Right lung (tissue), 5 donors: ENCODE measurements around the gene INAFM2. TPM values are rescaled to one million over a fixed set of nuclear protein-coding genes. Genes with fewer than 3 reads are reported as not detected.
A peak's percentile ranks its signal among the peaks of the same experiment; 100 is the strongest.

Source experiments
- DNase-seq, 2 donors: peaks; one replicate each; pipeline ENCODE4 v3.0.0-alpha.2; 2013
- polyA plus RNA-seq, 5 donors: library from polyadenylated mRNA; unstranded; fragments of 120-200 nt; gene quantifications; one replicate each; pipeline versions ENCODE4 v1.2.1 to v1.2.3, GENCODE V29; 2013; ENCODE audit warnings: inconsistent platforms in 1 of 5, low replicate concordance in 1 of 5; ENCODE audit not compliant: insufficient read length in 5 of 5, insufficient read depth in 1 of 5

INAFM2 gene
- polyA plus RNA-seq, 5 donors: 20.8 to 26.1 (median 22.0) TPM

- no peak for DNase-seq
These were observed 35.2 kb downstream of the INAFM2 start for GRCh38 chr15:40358471-40359353.

- no peak for DNase-seq
These were observed 36.5 kb downstream of the INAFM2 start for GRCh38 chr15:40360015-40360414.

GRCh38 chr15:40361640-40362039, 38.1 kb downstream of the INAFM2 start:
- no peak for DNase-seq

GRCh38 chr15:40363611-40364010, 40.1 kb downstream of the INAFM2 start:
- DNase-seq: no peak

- no peak for DNase-seq
These were observed 40.8 kb downstream of the INAFM2 start for GRCh38 chr15:40364251-40364650.

DNA sequence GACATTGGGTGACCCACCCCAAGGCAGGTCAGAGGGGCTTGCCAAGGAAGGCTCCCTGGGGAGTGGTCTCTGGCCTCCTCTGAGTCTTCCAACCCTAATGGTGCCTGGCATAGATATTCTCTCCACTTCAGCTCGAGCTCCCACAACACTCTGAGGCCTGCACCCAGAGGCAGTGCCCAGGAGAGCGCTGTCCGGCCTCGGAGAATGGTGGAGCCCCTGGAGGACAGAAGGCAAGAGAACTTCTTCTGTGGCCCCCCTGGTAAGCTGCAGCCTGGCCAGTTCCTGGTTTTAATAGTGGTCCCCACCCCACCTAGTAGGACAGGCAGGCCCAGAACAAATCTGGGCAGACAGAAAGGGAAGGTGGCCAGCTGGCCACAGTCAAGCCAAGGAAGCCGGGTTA, 41.5 kb downstream of the INAFM2 start:
- DNase-seq: no peak

- no peak for DNase-seq
These were observed 42.3 kb downstream of the INAFM2 start for GRCh38 chr15:40365624-40366456.

- no peak for DNase-seq
These were observed 43.2 kb downstream of the INAFM2 start for GRCh38 chr15:40366457-40367370.

DNA sequence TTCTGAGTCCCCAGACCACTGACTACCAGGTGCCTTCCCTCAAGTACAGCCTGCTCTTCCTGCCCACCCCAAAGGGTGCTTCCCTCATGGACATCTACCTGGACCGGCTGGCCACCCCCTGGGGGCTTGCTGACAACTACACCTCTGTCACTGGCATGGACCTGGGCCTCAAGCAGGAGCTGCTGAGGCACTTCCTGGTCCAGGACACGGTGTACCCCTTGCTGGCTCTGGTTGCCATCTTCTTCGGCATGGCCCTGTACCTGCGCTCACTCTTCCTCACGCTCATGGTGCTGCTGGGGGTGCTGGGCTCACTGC, 43.8 kb downstream of the INAFM2 start:
- no peak for DNase-seq

DNA sequence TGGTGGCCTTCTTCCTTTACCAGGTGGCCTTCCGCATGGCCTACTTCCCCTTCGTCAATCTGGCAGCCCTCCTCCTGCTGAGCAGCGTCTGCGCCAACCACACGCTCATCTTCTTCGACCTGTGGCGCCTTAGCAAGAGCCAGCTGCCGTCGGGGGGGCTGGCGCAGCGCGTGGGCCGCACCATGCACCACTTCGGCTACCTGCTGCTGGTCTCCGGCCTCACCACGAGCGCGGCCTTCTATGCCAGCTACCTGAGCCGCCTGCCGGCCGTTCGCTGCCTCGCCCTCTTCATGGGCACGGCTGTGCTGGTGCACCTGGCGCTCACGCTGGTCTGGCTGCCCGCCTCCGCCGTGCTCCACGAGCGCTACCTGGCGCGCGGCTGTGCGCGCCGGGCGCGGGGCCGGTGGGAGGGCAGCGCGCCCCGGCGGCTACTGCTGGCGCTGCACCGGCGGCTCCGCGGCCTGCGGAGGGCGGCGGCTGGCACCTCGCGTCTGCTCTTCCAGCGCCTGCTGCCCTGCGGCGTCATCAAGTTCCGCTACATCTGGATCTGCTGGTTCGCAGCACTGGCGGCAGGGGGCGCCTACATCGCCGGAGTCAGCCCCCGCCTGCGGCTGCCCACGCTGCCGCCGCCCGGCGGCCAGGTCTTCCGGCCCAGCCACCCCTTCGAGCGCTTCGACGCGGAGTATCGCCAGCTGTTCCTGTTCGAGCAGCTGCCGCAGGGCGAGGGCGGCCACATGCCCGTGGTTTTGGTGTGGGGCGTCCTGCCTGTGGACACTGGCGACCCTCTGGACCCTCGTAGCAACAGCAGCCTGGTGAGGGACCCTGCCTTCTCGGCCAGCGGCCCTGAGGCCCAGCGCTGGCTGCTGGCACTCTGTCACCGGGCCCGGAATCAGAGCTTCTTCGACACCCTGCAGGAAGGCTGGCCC, 44.5 kb downstream of the INAFM2 start:
- peak; percentile 78 to 79 for DNase-seq

DNA sequence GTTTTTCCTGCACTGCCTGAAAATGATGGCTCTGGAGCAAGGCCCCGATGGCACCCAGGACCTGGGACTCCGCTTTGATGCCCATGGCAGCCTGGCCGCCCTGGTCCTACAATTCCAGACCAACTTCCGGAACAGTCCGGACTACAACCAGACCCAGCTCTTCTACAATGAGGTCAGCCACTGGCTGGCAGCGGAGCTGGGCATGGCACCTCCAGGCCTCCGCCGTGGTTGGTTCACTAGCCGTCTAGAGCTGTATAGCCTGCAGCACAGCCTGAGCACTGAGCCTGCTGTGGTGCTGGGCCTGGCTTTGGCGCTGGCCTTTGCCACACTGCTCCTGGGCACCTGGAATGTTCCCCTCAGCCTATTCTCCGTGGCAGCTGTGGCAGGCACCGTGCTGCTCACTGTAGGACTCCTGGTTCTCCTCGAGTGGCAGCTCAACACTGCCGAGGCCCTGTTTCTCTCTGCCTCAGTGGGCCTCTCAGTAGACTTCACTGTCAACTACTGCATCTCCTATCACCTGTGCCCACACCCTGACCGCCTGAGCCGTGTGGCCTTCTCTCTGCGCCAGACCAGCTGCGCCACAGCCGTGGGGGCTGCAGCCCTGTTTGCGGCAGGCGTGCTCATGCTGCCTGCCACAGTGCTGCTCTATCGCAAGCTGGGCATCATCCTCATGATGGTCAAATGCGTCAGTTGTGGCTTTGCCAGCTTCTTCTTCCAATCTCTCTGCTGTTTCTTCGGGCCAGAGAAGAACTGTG, 45.4 kb downstream of the INAFM2 start:
- DNase-seq: no peak

- no peak for DNase-seq
These were observed 46.0 kb downstream of the INAFM2 start for GRCh38 chr15:40369474-40369869.

- no peak for DNase-seq
These were observed 46.5 kb downstream of the INAFM2 start for GRCh38 chr15:40369971-40370370.

DNA sequence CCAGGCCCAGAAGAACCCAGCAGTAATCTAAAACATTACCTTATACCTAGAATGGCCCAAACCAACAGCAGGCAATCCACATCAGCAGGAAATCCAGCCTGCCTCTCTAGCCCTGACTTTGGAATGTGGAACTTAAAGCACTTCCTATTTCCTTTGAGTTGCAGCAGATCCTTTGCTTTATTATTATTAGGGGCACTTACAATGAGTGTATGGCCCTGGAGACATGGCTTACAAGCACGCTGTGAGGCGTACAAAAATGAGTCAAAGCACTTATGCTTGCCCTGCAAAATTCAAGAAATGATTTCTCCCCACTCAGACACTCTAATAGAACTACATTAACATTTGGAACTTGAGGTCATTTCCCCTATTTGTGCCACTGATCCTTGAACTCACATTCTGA, 49.5 kb downstream of the INAFM2 start:
- DNase-seq: no peak

Other genes starting within 250 kb of the INAFM2 start
- gene BMF, start 214.8 kb upstream of the INAFM2 start, polyA plus RNA-seq: 10 to 100 TPM; 43.9 to 55.6 (median 44.3) TPM
- gene BUB1B, start 162.6 kb upstream of the INAFM2 start, polyA plus RNA-seq: 10 to 100 TPM; 19.0 to 58.1 (median 38.9) TPM
- gene PAK6, start 84.6 kb upstream of the INAFM2 start, polyA plus RNA-seq: 1 to 10 TPM; 4.8 to 8.8 (median 6.0) TPM
- not detected for gene ANKRD63, start 40.6 kb upstream of the INAFM2 start, polyA plus RNA-seq
- gene PLCB2, start 15.8 kb upstream of the INAFM2 start, polyA plus RNA-seq: 10 to 100 TPM; 10.1 to 20.7 (median 16.4) TPM
- 1 to 10 TPM; 5.1 to 9.7 (median 6.2) TPM for gene CCDC9B, start 17.2 kb downstream of the INAFM2 start, polyA plus RNA-seq
- 1 to 10 TPM in 1 of 5 donors, not detected in 4; 1.8 TPM for gene PHGR1, start 27.3 kb downstream of the INAFM2 start, polyA plus RNA-seq
- 1 to 10 TPM; 1.1 to 3.3 (median 1.4) TPM for gene DISP2, start 34.5 kb downstream of the INAFM2 start, polyA plus RNA-seq
- 10 to 100 TPM; 22.7 to 48.8 (median 33.0) TPM for gene KNSTRN, start 59.0 kb downstream of the INAFM2 start, polyA plus RNA-seq
- 100 to 1,000 TPM in 3 of 5 donors, 10 to 100 TPM in 2; 87.7 to 120 (median 113) TPM for gene IVD, start 82.1 kb downstream of the INAFM2 start, polyA plus RNA-seq
- gene BAHD1, start 117.3 kb downstream of the INAFM2 start, polyA plus RNA-seq: 10 to 100 TPM; 10.4 to 16.6 (median 13.5) TPM
- gene CHST14, start 147.3 kb downstream of the INAFM2 start, polyA plus RNA-seq: 10 to 100 TPM; 31.6 to 48.8 (median 39.3) TPM
- 10 to 100 TPM; 24.9 to 31.4 (median 25.7) TPM for gene CCDC32, start 241.3 kb downstream of the INAFM2 start, polyA plus RNA-seq
- 10 to 100 TPM in 1 of 5 donors, 1 to 10 TPM in 4; 6.3 to 11.1 (median 7.9) TPM for gene RPUSD2, start 245.6 kb downstream of the INAFM2 start, polyA plus RNA-seq